IMR-90 (cell line): ENCODE results near the gene SORBS1. TPM values are rescaled to one million over a fixed set of nuclear protein-coding genes. Genes with fewer than 3 reads are reported as not detected.

ENCODE experiments used
- ATAC-seq: fragments of 200-7000 bp; cut with Tn5 transposase; 2 replicates; pipeline ENCODE4 v1.9.1; 2020; ENCODE audit warnings: low read depth, mild to moderate bottlenecking, moderate library complexity
- BruUV-seq: library from RNA; stranded (reverse); fragments of 400-500 nt; replicated peaks from 2 replicates; lab custom pipeline; 2021; lab: Mats Ljungman, UMichigan
- CTCF ChIA-PET: fragments of 300-600 bp; formaldehyde crosslinking; extraction: SDS; loops from one replicate; lab custom pipeline; 2021; ENCODE audit warnings: antibody characterized with exemption; lab: Yijun Ruan, JAX
- POLR2A ChIA-PET: fragments of 300-600 bp; sonication (Branson Sonifier 250); formaldehyde crosslinking; loops from one replicate; lab custom pipeline; 2022; ENCODE audit warnings: antibody characterized with exemption; ENCODE audit not compliant: unreplicated experiment; lab: Charles Lee
- DNase-seq: peaks from one replicate; pipeline ENCODE4 v3.0.0; 2013
- H2AFZ ChIP-seq: replicated peaks from 2 replicates; pipeline ENCODE3; 2013; ENCODE audit warnings: low read length, mild to moderate bottlenecking; ENCODE audit not compliant: poor library complexity
- H2AK5ac ChIP-seq: 2 replicates; pipeline ENCODE4 v1.6.1; 2013; ENCODE audit warnings: low read depth, low read length, inconsistent platforms
- H2AK9ac ChIP-seq: replicated peaks from 2 replicates; pipeline ENCODE3; 2013; ENCODE audit warnings: mild to moderate bottlenecking, low read depth, low read length, moderate library complexity; ENCODE audit not compliant: poor library complexity
- H2BK120ac ChIP-seq: 2 replicates; pipeline ENCODE4 v1.6.1; 2013; ENCODE audit warnings: low read depth, low read length, inconsistent platforms
- H2BK15ac ChIP-seq: 3 replicates; pipeline ENCODE4 v1.6.1; 2013; ENCODE audit warnings: low read depth, low read length, inconsistent platforms
- H2BK20ac ChIP-seq: 2 replicates; pipeline ENCODE4 v1.6.1; 2013; ENCODE audit warnings: low read depth, mild to moderate bottlenecking, inconsistent platforms, low read length, moderate library complexity
- H2BK5ac ChIP-seq: 2 replicates; pipeline ENCODE4 v1.6.1; 2013; ENCODE audit warnings: mild to moderate bottlenecking, low read depth, low read length, inconsistent platforms; ENCODE audit not compliant: poor library complexity, severe bottlenecking
- H3K14ac ChIP-seq: replicated peaks from 2 replicates; pipeline ENCODE4 v1.6.1; 2013; ENCODE audit warnings: low read depth, low read length, inconsistent platforms
- H3K18ac ChIP-seq: 2 replicates; pipeline ENCODE4 v1.6.1; 2013; ENCODE audit warnings: low read depth, low read length, control low read depth
- H3K23ac ChIP-seq: 2 replicates; pipeline ENCODE4 v1.6.1; 2013; ENCODE audit warnings: low read depth, low read length, inconsistent platforms
- H3K27ac ChIP-seq: 2 replicates; pipeline ENCODE4 v1.5.1; 2013; ENCODE audit warnings: mild to moderate bottlenecking, control low read depth, low read length; ENCODE audit not compliant: insufficient read depth
- H3K27me3 ChIP-seq: 2 replicates; pipeline ENCODE4 v1.6.1; 2013; ENCODE audit warnings: low read length; ENCODE audit not compliant: control insufficient read depth, insufficient read depth
- H3K36me3 ChIP-seq: 2 replicates; pipeline ENCODE4 v1.6.1; 2013; ENCODE audit warnings: low read length, mixed read lengths; ENCODE audit not compliant: control insufficient read depth, insufficient read depth
- H3K4ac ChIP-seq: 2 replicates; pipeline ENCODE4 v1.6.1; 2013; ENCODE audit warnings: low read depth, low read length, inconsistent platforms
- H3K4me1 ChIP-seq: 2 replicates; pipeline ENCODE4 v1.6.1; 2013; ENCODE audit warnings: low read length, mixed read lengths; ENCODE audit not compliant: control insufficient read depth, insufficient read depth
- H3K4me2 ChIP-seq: 2 replicates; pipeline ENCODE4 v1.6.1; 2013; ENCODE audit warnings: low read depth, mild to moderate bottlenecking, control low read depth, low read length, moderate library complexity
- H3K4me3 ChIP-seq: 2 replicates; pipeline ENCODE4 v1.5.1; 2013; ENCODE audit warnings: low read depth, mild to moderate bottlenecking, control low read depth, low read length, moderate library complexity; ENCODE audit not compliant: insufficient read depth
- H3K56ac ChIP-seq: 2 replicates; pipeline ENCODE4 v1.6.1; 2013; ENCODE audit warnings: low read length, inconsistent platforms; ENCODE audit not compliant: insufficient read depth; ENCODE audit errors: extremely low read depth
- H3K79me1 ChIP-seq, 2 experiments: 2 replicates each; pipeline ENCODE4 v1.6.1; 2013; ENCODE audit warnings: low read length in 2 of 2, inconsistent platforms in 1 of 2, low read depth in 1 of 2
- H3K9ac ChIP-seq: 2 replicates; pipeline ENCODE4 v1.6.1; 2013; ENCODE audit warnings: low read depth, low read length, control low read depth
- H3K9me1 ChIP-seq: 2 replicates; pipeline ENCODE4 v1.6.1; 2013; ENCODE audit warnings: low read length, inconsistent platforms; ENCODE audit not compliant: insufficient read depth
- H3K9me3 ChIP-seq: 2 replicates; pipeline ENCODE4 v1.6.1; 2013; ENCODE audit warnings: low read length; ENCODE audit not compliant: control insufficient read depth, insufficient read depth
- H4K20me1 ChIP-seq: 2 replicates; pipeline ENCODE4 v1.6.1; 2013; ENCODE audit warnings: low read length, inconsistent platforms; ENCODE audit not compliant: insufficient read depth
- H4K5ac ChIP-seq: 2 replicates; pipeline ENCODE4 v1.6.1; 2013; ENCODE audit warnings: mild to moderate bottlenecking, low read depth, low read length, control low read depth
- H4K8ac ChIP-seq, 2 experiments: 2 replicates each; pipeline ENCODE4 v1.6.1; 2013; ENCODE audit warnings: low read depth in 2 of 2, low read length in 2 of 2, control low read depth in 1 of 2, inconsistent platforms in 1 of 2
- H4K91ac ChIP-seq: 2 replicates; pipeline ENCODE4 v1.6.1; 2013; ENCODE audit warnings: low read depth, low read length, inconsistent platforms; ENCODE audit not compliant: insufficient read depth
- CHD1 ChIP-seq: IDR thresholded peaks from 2 replicates; pipeline ENCODE4 v1.6.1; 2012; ENCODE audit warnings: low read depth, low read length, improper control_type of control experiment
- MAFK ChIP-seq: IDR thresholded peaks from 2 replicates; pipeline ENCODE4 v1.6.1; 2012; ENCODE audit warnings: low read depth, low read length, improper control_type of control experiment
- WGBS, 2 experiments: methylation state at CpG; one replicate each; pipeline versions ENCODE4 v1.1.5 to v1.1.7; 2013; ENCODE audit warnings: missing lambda C conversion rate in 2 of 2; ENCODE audit not compliant: insufficient read length in 1 of 2; ENCODE audit errors: extremely low coverage in 2 of 2; 5-methylcytosine and 5-hydroxymethylcytosine counted together
- dilution Hi-C: fragments of 300-500 bp; cut with HindIII; formaldehyde crosslinking; loops from one replicate; pipeline ENCODE4 v1.14.3; 2018; ENCODE audit warnings: low sequenced_read_pairs; ENCODE audit not compliant: unreplicated experiment
- in situ Hi-C: fragments of 300-500 bp; cut with MboI; formaldehyde crosslinking; loops from 3 replicates; pipeline ENCODE4 v1.14.3; 2019; ENCODE audit warnings: low sequenced_read_pairs, inconsistent platforms, mixed read lengths
- intact Hi-C: fragments of 100-400 bp; cut with micrococcal nuclease; formaldehyde crosslinking; loops from 2 replicates; pipeline ENCODE4 v1.10.0; 2022
- polyA plus RNA-seq, 3 experiments: library from polyadenylated mRNA; depleted of rRNA; stranded (reverse); fragments of >200 nt; gene quantifications; 2 replicates each; pipeline ENCODE4 v1.2.3, GENCODE V29; 2012; ENCODE audit warnings: low replicate concordance in 1 of 3
- total RNA-seq: library from RNA; depleted of rRNA; stranded (reverse); fragments of >200 nt; gene quantifications from 2 replicates; pipeline ENCODE4 v1.2.3, GENCODE V29; 2012

Gene SORBS1
- total and polyA plus RNA-seq, 2 of the 4 experiments (the other 2 are of a cell fraction), result 0.18 to 0.32 TPM

- no peaks in the 10 kb centered on the region for H3K9me1 ChIP-seq
- no peak overlapping the region for H2AK5ac ChIP-seq
- H3K4me2 ChIP-seq, result peak overlapping the region; percentile 81; the same call in 1 of the 2 replicates
- in situ Hi-C loops (no loop called here), dilution Hi-C loops (no loop called here), intact Hi-C loops (loop anchor here (2.0 kb wide), 1 partner anchor 131 kb away; the partner anchor contains the start of gene TCTN3)
- H3K18ac ChIP-seq, result no peak overlapping the region
- TF ChIP-seq MAFK (no peak), CHD1 (no peak)
- H4K20me1 ChIP-seq, result no peaks in the 10 kb centered on the region
- no peaks in the 10 kb centered on the region for H3K4me1 ChIP-seq
- no peak overlapping the region for H3K14ac ChIP-seq
- no peak overlapping the region for H2BK15ac ChIP-seq
- H3K4ac ChIP-seq, result no peak overlapping the region
- no peak overlapping the region for H2AK9ac ChIP-seq
- H4K8ac ChIP-seq, result no peak overlapping the region
- peaks cover 27% of the 10 kb centered on the region for H3K27me3 ChIP-seq
- ATAC-seq (no peak), DNase-seq (no peak)
- H2AFZ ChIP-seq, result peak overlapping the region; percentile 89
- no CpG with 5 or more reads among the region's 7 CpGs for WGBS, 2 experiments
- no peak overlapping the region for H3K9ac ChIP-seq
- H3K9me3 ChIP-seq, result no peaks in the 10 kb centered on the region
- ChIA-PET CTCF (interaction anchor here (1.5 kb wide), 1 partner anchor 131 kb away, joined by 5 read pairs; no protein-coding TSS in a partner anchor), POLR2A (no interaction called here)
- no peak overlapping the region for H3K23ac ChIP-seq
- H3K27ac ChIP-seq, result no peak overlapping the region
- H4K5ac ChIP-seq, result no peak overlapping the region
- no peak overlapping the region for H4K91ac ChIP-seq
- no peak overlapping the region for H3K56ac ChIP-seq
- no peaks in the 10 kb centered on the region for H3K36me3 ChIP-seq
- BruUV-seq, result no TSS peak
- H2BK5ac ChIP-seq, result no peak overlapping the region
- 0 out of 2 replicates have a peak overlapping the region, but pooled peaks have one; percentile 49 for H3K4me3 ChIP-seq
- H2BK120ac ChIP-seq, result no peak overlapping the region
- no peaks in the 10 kb centered on the region for H3K79me1 ChIP-seq
- H2BK20ac ChIP-seq, result no peak overlapping the region
These were observed 650 bp upstream of the SORBS1 start for GRCh38 chr10:95561864-95562177.
